Esophagus muscularis mucosa (tissue), 3 donors: Measurements from ENCODE around the gene SIK3.

Source experiments
- CTCF ChIP-seq, 3 experiments: fragments of 200-600 bp in 2 of 3; fragments of 450-650 bp in 1 of 3; sonication (generic) in 2 of 3; IDR thresholded peaks; one replicate each; pipeline ENCODE4 v1.5.1; 2017 to 2019; ENCODE audit warnings: antibody characterized with exemption in 3 of 3, mild to moderate bottlenecking in 2 of 3, moderate library complexity in 1 of 3
- POLR2A ChIP-seq: fragments of 450-650 bp; IDR thresholded peaks from one replicate; pipeline ENCODE4 v1.6.1; 2017; ENCODE audit warnings: antibody characterized with exemption, moderate library complexity, mild to moderate bottlenecking, low read depth
- POLR2AphosphoS5 ChIP-seq, 2 donors: sonication (generic); formaldehyde crosslinking; IDR thresholded peaks; one replicate each; pipeline ENCODE4 v1.6.1; 2017; ENCODE audit warnings: antibody characterized with exemption in 2 of 2

- TF ChIP-seq CTCF (IDR thresholded peaks at IDR 0.05) (no peak), POLR2A (no peak), POLR2AphosphoS5 (IDR thresholded peaks at IDR 0.05) (no peak)
Measured at GRCh38 chr11:116825434-116825833, 272.8 kb downstream of the SIK3 start.
